GM21367 (cell line): ENCODE results near the gene DGKD.

Source experiments
- ATAC-seq: cut with Tn5 transposase; IDR thresholded peaks from one replicate; pipeline ENCODE4 v1.9.1; 2021; ENCODE audit not compliant: unreplicated experiment

Gene DGKD

DNA sequence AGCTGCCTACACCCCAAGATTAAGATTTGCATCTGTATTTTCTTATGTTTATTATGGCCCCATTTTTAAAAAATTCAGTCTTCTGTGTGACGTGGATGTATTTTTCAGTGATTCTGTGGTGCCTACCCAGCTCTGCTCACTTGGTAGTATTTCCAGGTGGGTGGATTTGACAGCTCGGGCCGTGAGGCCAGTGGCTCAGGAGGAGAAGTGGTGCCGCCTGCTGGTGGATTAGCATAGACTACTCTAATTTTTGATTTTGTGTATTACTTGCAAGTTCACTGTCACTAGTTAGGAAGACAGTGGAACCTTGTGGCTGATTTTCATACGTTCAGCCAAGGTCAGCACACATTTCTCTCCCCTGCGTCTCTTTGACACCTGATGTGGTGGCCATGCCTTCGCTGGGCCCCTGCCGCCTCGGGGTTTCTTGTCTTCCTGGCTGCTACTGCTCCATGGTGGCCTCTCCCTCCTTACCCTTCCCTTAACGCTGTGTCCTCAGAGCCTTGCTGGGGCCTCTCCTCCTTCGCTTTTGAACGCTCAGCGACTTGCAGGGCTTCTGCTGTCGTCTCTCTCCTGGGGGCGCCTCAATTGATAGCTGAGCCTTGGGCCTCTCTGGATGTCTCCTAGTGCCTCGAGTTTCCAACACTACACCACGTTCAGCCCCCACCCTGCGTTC lies 89.4 kb downstream of the DGKD start:
- ATAC-seq, result no peak

DNA sequence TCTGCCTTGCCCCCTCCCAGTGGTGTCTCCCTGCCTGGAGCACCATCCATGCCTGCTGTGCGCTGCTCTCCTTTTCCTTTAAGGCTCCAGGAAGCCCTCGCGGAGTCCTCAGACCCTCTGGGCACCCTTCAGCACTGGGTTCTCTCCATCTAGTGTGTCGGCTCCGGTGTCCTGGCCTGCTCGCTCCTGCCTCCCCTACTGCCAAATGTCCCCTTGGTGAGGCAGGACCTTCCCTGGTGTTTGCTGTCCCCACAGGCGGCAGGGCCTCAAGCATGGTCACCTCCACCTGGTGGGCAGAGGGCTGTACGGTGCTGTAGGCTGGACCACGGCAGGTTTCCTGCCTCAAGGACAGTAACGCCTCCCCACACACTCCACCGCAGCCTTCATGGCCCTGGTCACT lies 90.2 kb downstream of the DGKD start:
- no peak for ATAC-seq

DNA sequence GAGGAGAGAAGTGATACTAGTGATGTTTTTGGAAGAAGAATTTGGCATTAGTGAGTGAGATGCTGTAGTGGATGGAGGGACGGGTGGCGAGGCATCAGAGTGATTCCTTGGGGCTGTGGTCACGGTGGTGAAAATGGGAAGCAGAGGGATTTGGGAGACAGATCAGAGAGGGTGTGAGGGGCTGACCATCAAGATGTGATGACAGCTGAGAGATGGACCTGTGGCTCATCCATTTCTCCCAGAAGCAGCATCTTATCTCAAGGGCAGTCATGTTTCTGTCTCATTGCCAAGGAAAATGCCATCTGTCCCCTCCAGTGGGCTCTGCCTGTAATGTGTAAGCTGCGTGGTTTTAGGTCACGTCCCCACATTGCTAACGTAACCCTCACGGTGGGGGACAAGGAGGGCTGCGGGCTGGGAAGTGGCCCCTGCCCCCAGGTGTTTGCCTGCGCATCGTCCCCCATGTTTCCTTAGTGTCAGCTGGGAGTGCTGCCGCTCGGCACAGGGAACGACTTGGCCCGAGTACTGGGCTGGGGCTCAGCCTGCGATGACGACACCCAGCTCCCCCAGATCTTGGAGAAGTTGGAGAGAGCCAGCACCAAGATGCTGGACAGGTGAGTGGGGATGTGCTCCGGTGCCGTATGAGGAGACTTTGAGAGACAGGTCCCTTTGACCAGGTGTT lies 91.0 kb downstream of the DGKD start:
- no peak for ATAC-seq

DNA sequence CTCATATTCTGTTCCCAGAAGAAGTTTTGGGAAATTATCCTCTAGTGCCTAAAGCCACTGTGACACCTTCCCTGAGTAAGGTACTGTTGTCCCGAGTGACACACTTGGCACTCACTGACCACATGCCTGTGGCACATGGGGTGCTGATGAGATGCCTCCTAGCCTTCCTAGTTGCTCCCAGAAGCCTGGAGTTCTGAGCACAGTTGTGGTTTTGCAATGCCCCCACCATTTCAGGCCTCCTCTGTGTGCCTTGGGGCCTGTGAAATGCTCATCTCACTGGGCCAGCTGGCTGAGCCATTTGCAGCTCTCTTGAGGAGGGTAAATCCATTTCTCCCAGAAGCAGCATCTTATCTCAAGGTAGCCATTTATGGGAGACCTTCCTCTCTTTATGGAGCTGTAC lies 91.8 kb downstream of the DGKD start:
- no peak for ATAC-seq

DNA sequence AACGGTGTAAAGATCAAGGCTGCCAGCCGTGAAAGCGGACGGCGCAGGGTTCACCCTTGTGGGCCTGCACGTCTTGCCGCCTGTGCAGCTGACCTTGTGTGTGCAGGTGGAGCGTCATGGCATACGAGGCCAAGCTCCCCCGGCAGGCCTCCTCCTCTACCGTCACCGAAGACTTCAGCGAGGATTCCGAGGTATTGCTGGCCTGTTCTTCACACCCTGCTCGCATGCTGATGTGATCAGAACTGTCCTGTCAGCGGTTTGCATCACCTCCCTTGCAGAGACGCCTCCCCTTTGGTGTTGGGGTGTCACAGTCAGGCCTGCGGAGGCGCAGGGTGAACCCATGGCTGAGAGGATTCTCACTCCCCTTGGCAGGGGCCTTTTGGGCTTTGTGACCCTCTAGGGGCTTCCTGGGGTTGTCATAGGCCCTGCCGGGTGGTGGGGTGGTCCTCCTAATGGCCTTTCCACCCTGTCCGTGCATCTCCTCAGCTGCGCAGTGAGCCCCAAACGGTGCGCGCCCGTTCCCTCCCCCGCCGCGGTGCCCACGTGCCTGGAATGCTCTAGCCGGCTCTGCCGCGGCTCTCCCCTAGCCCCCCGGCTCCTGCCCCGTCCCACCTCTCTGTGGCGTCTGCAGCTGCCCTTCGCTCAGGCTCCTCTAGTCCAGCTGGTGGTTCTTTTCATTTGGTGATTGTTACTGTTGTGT lies 92.5 kb downstream of the DGKD start:
- ATAC-seq, result no peak

DNA sequence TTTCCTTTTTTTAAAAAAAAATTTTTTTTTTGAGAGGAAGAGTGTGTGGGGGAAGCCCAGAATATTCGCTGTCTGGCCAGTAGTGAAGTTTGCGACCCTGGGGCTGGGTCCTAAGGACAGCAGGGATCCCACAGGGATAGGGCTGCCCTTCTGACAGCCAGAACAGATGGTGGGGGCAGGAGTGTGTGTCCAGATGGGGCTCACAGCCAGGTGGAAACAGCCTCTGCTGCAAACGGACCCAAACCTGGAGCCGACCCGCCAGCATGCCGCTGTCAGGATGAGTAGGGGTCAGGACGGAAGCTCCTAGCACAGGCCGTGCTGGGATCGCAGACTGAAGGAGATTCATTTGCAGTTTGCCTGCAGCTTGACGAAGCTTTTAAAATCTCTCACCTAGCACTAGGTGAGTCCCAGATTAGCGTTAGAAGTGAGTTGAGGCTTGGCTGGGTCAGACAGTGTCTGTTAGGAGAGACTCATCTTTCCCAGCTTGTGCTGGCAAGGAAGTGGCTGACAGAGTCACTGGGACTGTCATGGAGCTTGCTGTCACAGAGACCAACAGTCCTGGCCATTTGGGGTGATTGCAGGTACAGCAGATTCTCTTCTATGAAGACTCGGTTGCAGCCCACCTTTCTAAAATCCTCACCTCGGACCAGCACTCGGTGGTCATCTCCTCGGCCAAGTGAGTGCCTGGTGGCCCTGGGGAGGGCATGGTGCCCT lies 93.4 kb downstream of the DGKD start:
- ATAC-seq, result no peak

DNA sequence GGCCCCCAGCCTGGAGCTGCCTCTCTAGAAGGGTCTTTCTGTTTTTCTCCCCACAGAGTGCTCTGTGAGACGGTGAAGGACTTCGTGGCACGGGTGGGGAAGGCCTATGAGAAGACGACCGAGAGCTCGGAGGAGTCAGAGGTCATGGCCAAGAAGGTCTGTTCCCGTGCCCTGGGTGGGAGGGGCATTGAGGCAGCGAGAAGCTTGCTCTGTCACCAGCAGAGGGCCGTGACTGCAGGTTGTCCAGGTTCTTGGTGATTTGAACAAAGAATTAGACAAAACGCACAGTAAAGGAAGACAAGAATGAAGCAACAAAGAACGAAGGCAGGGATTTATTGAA lies 93.9 kb downstream of the DGKD start:
- no peak for ATAC-seq

DNA sequence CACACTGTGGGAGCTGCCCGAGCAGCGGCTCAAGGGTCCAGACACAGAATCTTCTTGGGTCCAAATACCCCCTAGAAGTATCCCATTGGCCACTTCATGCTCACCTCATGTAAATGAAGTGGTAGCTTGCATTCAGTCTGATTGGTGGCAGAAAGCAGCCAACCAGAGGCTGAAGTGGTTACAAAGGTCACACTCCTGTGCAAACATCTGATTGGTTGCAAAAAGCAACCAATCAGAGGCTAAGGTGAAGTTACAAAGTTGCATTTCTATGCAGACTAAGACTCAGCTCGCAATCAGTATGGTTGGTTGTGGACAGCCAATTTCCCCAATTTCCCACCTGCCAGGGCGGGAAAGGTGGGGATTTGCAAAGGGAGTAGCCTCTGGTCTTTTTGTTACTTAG lies 94.3 kb downstream of the DGKD start:
- ATAC-seq, result no peak

DNA sequence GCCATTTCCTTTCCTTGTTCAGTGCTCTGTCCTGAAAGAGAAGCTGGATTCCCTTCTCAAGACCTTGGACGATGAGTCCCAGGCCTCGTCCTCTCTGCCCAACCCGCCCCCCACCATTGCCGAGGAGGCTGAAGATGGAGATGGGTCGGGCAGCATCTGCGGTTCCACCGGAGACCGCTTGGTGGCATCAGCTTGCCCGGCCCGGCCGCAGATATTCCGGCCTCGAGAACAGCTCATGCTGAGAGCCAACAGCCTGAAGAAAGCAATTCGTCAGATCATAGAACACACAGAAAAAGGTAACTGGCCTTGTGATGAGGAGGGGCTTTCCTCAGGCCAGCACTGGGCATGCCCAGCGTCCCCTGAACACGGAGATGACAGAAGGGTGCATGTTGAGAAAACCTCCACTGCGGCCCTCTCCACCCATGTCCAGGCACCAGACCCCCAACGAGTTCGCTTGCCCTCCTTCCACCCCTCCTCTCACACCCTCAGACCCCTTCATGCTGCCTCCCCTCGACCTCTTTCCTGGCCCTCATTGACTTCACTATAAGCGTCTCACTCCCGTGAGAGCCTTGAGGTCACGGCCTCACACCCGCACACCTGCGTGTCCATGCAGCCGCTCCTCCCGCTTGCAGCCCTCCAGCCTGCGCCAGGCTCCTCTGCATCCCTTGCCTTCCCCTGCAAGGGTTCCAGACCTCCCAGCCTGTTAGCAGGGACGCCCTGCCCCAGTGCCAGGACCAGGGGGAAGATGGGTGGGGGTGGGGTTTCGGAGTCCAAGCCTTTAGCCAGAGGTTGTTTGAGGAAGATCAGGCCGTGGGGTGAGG lies 95.0 kb downstream of the DGKD start:
- ATAC-seq, result no peak

DNA sequence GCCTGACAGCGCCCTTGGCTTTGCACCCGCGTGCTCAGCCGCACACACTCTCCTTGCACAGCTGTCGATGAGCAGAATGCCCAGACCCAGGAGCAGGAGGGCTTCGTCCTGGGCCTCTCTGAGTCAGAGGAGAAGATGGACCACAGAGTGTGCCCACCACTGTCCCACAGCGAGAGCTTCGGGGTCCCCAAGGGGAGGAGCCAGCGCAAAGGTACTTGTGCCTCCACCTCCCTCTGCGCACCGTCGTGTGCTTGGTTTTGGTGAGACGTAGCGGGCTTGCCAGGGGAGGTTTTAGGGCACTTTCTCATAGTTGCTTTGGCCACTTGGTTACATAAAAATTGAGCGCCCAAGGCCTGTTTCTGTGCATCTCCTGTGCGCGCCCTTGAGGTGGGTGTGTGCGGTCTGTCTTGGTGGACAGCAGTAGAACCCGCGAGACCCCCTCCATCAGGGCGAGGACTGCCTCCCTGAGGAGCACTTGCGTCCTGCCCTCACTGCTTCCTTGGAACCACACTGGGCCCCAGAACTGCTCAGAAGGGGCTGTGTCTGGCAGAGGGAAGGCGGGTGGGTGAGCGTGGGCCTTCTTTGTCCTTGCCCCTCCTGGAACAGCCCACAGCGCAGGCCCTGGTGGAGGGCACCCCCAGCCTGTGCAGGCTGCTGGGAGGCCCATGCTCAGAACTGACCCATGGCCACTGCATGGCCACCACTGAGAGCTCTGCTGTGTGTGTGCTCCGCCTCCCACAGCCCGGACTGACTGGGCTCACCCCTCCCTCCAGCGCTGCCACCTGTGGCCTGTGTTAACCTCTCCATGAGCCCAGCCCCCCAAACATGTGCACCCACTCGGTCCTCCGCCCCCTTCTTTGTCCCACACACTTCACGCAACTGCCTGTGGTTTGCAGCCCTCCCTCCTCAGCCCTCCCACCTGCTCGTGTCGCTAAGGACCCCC lies 95.9 kb downstream of the DGKD start:
- no peak for ATAC-seq

DNA sequence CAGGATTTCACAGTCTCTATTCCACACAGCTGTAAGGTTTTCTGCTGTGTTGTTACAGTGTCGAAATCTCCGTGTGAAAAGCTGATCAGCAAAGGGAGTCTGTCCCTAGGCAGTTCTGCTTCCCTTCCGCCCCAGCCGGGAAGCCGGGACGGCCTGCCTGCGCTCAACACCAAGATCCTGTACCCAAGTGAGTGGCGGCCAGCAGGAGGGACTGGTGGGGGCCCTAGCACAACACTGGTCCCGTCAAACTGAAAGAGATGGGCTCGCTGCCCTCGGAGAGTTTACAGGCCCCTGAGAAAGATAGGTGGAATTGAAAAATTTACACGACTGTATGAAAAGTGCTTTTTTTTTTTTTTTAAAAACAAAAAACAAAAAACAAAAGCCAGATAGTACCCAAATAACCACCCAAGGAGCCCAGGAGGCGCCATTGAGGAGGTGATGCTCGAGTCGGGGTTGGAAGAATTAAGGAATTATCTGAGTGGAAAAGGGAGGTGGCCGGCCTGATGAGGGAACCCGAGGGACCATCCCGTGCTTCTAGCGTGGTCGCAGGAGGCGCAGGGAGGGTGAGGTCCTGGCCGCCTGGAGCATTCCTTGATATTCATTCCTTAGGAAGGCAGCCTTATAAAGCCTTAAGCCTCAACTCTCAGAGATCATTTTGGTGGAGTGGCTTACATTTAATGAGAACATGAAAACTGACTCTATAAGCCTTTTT lies 96.7 kb downstream of the DGKD start:
- no peak for ATAC-seq

DNA sequence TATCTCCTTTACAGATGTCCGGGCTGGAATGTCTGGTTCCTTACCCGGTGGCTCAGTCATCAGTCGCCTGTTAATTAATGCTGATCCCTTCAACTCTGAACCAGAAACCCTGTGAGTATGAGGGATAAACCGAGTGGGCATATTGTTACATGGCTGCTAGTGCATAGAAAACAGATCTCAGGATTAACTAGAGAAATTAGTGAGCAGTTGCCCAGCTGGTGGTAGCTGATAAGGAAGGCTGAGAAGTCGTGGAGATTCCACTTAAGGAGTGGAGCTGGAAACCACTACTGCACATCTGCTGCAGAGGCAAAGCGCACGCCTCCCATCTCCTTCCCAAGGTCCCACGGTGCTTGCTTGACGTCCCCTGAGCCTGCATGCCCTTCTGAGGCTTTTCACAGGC lies 97.7 kb downstream of the DGKD start:
- no peak for ATAC-seq

DNA sequence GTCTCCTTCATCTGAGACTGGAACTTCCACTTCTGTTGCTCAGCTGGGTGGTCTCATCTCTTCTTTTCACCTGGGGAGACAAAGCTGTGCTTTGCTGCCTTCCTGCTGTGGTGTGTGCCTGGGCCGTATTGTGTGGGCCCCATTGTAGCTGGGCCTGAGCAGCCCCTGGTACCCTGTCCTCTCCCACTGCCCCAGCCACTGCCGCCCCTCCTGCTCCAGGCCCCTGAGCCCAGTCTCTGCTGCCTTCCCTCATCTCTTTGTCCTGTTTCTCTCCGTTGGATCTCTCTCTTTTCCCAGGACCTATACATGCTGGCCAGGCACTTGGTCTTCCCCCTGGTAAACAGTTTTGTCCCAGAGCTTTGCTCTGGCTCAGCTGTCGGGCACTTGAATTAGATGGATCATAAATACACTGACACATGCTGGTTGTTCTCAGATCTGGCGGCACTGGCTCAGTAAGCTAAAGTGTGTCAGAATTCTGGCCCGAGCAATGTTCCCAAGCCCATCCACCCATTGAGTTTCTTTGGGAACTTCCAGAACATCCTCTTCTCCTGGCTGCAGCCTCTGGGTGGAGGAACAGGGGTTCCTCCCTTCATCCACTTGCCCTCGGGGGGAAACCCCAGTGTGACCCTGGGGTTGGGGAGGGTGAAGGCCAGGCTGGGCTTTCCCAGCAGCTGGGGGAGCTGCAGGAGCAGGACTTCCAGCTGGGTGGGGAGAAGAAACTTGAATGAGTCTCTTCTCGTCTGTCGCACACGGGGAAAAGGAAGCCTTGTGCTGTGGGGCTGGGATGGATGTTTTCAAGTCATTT lies 99.0 kb downstream of the DGKD start:
- ATAC-seq, result no peak

DNA sequence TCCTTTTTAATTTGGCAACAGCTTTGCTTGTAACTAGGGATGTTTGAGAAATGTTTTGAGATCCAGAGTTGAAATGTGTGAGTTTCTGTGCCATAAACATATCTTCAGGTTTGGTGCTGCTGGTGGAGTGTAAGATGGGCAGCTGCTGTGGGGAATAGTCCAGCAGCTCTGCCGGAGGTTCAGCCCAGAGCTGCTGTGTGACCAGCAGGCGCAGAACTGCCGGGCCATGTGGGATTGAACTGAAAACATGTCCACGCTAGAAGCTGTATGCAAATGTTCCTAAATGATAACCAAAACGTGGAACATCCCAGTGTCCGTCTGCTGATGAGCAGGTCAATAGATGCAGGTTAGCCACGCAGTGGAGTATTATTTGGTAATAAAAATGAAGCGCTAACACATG lies 99.6 kb downstream of the DGKD start:
- no peak for ATAC-seq

DNA sequence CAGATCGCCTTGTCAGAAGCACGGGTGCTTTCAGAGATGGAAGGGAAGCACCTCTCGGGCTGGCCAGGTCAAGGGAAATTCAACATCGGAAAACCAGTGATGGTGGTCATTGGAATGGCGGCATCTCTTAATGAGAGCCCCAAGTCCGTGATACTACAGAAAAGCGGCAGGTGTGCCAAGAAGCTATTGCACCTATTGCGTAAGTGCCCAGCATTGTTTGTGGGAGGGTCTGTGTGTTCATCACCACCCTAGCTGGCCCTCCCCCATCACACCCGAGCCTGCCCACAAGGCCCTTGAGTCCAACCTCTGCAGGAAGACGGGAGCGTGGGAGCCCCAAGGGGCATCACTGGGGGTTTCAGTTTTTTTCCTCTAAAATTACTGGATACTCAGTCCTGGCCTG lies 100.7 kb downstream of the DGKD start:
- ATAC-seq, result no peak

DNA sequence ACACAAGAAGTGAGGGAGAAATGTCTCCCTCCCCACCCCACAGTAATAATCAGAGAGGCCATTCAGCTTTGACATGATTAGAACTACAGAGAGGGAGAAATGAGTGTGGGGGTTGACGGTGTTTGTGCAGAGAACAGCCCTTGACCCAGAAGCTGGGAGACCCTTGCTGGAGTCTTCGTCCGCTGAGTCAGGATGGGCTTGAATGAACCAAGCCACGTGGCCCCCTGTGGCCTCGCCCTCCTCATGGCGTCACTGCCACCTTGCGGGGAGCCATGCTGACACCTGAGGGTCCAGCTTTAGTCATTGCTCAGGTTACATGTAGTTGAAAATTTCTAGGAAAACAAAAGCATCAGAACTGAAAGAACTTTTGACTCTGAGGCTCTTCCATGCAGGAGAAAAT lies 101.2 kb downstream of the DGKD start:
- no peak for ATAC-seq

DNA sequence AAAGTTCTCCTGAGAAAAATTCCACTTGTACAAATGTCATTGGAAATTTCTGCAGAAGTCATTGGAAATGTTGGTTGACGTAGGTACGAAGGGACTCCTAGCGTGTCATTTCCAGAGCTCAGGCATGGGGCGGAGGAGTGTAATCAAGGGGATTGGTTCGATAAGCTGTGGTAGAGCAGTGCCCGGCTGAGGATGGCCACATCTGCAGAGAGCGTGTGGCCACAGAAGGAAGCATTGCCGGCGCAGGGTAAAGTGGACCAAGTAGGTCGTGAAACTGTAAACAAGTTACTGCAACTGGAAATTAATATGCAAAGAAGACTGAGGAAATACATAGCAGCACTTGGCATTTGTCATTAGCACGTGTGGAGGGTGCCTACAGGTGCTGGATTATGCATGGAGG lies 101.8 kb downstream of the DGKD start:
- ATAC-seq, result no peak

DNA sequence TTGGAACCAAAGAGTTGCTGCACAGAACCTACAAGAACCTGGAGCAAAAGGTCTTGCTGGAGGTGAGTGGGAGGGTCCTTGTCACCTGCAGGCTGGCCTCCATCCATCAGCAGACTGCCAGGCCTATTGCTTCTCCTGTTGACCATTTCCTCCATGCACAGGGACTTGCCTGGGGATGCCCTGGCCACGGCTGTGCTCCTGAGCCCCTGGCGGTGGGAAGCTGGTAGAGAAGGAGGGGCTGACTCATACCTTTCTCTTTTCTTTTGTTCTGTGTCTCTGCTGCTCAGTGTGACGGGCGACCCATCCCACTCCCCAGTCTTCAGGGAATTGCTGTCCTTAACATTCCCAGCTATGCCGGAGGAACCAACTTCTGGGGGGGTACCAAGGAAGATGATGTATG lies 102.6 kb downstream of the DGKD start:
- no peak for ATAC-seq

DNA sequence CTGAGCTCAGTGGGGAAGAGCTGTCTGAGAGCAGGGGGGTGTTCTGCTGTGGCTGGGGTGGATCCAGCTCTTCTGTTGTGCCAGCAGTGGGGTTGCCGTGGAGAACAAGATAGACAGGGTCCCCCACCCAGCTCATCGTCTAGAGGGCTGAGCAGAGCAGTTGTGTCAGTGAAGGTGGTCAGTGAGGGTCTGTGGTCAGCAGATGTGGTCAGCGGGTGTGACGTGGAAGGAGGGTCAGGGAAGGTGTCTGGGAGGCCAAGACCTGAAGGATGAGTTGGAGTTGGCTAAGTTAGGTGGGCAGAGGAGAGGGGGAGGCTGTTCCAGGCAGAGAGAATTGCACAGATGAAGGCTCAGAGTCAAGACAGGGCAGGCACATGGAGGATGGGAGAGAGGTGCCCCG lies 103.1 kb downstream of the DGKD start:
- ATAC-seq, result no peak
